Natural killer cell treated with Interleukin-12 subunit alpha and Interleukin-12 subunit beta and Interleukin-15 and Interleukin-18, amount 100 ng/mL, for 72 hours (primary cell): ENCODE results near the gene LGSN. TPM values are rescaled to one million over a fixed set of nuclear protein-coding genes. Genes with fewer than 3 reads are reported as not detected.
"Not testable (repeated sequence)": the region's sequence is repeated elsewhere in the genome, so short reads cannot be mapped to it uniquely, and the experiment has no call there.

Source experiments
- ATAC-seq, 2 donors: fragments of 150-1000 bp; cut with Tn5 transposase in 1 of 2; sonication (Bioruptor Pico), chemical (Tn5 transposase) in 1 of 2; 2 replicates each; pipeline ENCODE4 v1.10.0; 2021
- DNase-seq: peaks from one replicate; pipeline ENCODE4 v3.0.0; 2022; ENCODE audit warnings: low spot score
- H3K27ac Mint-ChIP-seq, 2 donors: 1 replicate in 1 of 2; 2 replicates in 1 of 2; pipeline ENCODE4 v1.8.0; 2022; ENCODE audit warnings: mixed read lengths in 2 of 2, mild to moderate bottlenecking in 1 of 2, moderate library complexity in 1 of 2
- H3K27me3 Mint-ChIP-seq, 2 donors: 1 replicate in 1 of 2; 2 replicates in 1 of 2; pipeline ENCODE4 v1.8.0; 2022; ENCODE audit warnings: mixed read lengths in 2 of 2
- H3K36me3 Mint-ChIP-seq: one replicate; pipeline ENCODE4 v1.8.0; 2022; ENCODE audit warnings: mixed read lengths
- H3K4me1 Mint-ChIP-seq, 2 donors: 1 replicate in 1 of 2; 2 replicates in 1 of 2; pipeline ENCODE4 v1.8.0; 2022; ENCODE audit warnings: low read depth in 2 of 2, mixed read lengths in 2 of 2, mild to moderate bottlenecking in 1 of 2
- H3K4me3 Mint-ChIP-seq: one replicate; pipeline ENCODE4 v1.8.0; 2022; ENCODE audit warnings: mixed read lengths
- H3K9me3 Mint-ChIP-seq: 2 replicates; pipeline ENCODE4 v1.8.0; 2022; ENCODE audit warnings: mixed read lengths
- total RNA-seq, 2 donors: library from RNA; stranded (reverse); gene quantifications; one replicate each; pipeline ENCODE4 v1.2.3, GENCODE V29; 2022

Gene LGSN
- total RNA-seq, 2 donors from 2014 or later, result not detected

DNA sequence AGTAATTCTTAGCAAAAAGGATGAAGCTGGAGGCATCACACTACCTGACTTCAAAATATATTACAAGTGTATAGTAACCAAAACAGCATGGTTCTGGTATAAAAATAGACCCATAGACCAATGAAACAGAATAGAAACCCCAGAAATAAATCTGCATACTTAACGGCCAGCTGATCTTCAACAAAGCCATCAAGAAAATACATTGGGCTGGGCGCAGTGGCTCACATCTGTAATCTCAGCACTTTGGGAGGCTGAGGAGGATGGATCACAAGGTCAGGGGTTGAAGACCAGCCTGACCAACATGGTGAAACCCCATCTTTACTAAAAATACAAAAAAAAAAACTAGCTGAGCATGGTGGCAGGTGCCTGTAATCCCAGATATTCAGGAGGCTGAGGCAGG, 14.9 kb upstream of the LGSN start:
- not testable (repeated sequence) for H3K4me1 Mint-ChIP-seq

GRCh38 chr6:63333440-63333839, 13.7 kb upstream of the LGSN start:
- H3K27ac Mint-ChIP-seq, result no peak overlapping the region
- peaks cover 10% of the 10 kb centered on the region for H3K9me3 Mint-ChIP-seq
- DNase-seq, result no peak
- no peak for ATAC-seq
- no peak overlapping the region for H3K4me3 Mint-ChIP-seq
- no peaks in the 10 kb centered on the region for H3K36me3 Mint-ChIP-seq
- H3K4me1 Mint-ChIP-seq, result no peaks in the 10 kb centered on the region
- H3K27me3 Mint-ChIP-seq, result no peaks in the 10 kb centered on the region

More for the DNA sequence above, 14.9 kb upstream of the LGSN start:
- H3K27me3 Mint-ChIP-seq, H3K4me3 Mint-ChIP-seq, H3K27ac Mint-ChIP-seq, H3K36me3 Mint-ChIP-seq, DNase-seq, ATAC-seq: not testable (repeated sequence)
- peaks cover 14% of the 10 kb centered on the region for H3K9me3 Mint-ChIP-seq

- not testable (repeated sequence) for H3K36me3 Mint-ChIP-seq, H3K4me3 Mint-ChIP-seq, H3K9me3 Mint-ChIP-seq, DNase-seq, ATAC-seq, H3K27me3 Mint-ChIP-seq, H3K27ac Mint-ChIP-seq, H3K4me1 Mint-ChIP-seq
These were observed 6.8 kb upstream of the LGSN start for GRCh38 chr6:63326630-63327029.

- ATAC-seq, result no peak
- H3K27me3 Mint-ChIP-seq, result no peaks in the 10 kb centered on the region
- no peak overlapping the region for H3K27ac Mint-ChIP-seq
- no peak for DNase-seq
- H3K36me3 Mint-ChIP-seq, result no peaks in the 10 kb centered on the region
- H3K4me3 Mint-ChIP-seq, result no peak overlapping the region
- peaks cover 3% of the 10 kb centered on the region for H3K9me3 Mint-ChIP-seq
- H3K4me1 Mint-ChIP-seq, result no peaks in the 10 kb centered on the region
These were observed 3.2 kb upstream of the LGSN start for GRCh38 chr6:63322981-63323380.

DNA sequence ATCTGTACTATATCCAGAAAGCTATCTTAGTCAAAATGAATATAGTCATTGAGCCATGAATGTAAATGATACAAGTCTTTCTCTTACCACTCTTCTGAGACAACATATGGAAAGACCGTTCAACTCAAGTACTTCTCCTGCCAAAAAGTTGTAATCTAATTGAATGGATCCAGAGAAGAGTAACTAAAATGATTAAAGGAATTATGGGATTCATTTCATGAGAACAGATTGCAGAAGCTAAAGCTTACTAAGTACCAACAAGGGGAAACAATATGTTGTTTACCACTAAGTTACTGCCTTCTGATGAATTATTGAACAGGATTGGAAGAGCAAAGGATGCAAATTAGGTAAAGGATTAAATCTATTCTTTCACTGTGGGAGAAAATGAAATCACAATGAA, 2.0 kb upstream of the LGSN start:
- DNase-seq (no peak), ATAC-seq (no peak)
- H3K36me3 Mint-ChIP-seq, result no peaks in the 10 kb centered on the region
- no peak overlapping the region for H3K4me3 Mint-ChIP-seq
- H3K9me3 Mint-ChIP-seq, result no peaks in the 10 kb centered on the region
- H3K27ac Mint-ChIP-seq, result no peak overlapping the region
- no peaks in the 10 kb centered on the region for H3K27me3 Mint-ChIP-seq
- no peaks in the 10 kb centered on the region for H3K4me1 Mint-ChIP-seq

DNA sequence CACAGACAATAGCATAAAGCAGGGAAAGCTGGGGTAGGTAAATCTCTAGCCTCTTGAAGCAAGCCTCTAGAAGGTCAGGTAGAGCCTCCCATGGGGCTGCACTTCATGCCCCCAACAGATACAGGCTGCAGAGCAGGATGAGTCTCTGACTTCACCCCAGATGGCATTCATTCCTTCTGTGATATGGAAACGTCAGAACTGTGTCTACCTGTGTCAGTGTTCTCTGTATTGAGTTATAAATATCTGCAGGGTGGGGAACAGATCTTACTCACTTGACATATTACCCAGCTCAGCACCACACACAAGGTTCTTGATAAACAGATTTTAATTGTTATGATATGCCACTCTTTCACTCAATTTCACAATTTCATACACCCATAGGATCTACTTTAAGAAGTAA, 2.1 kb downstream of the LGSN start:
- no peaks in the 10 kb centered on the region for H3K27me3 Mint-ChIP-seq
- H3K27ac Mint-ChIP-seq, result no peak overlapping the region
- peaks cover 5% of the 10 kb centered on the region for H3K9me3 Mint-ChIP-seq
- no peak for DNase-seq
- H3K4me3 Mint-ChIP-seq, result no peak overlapping the region
- ATAC-seq, result no peak
- H3K4me1 Mint-ChIP-seq, result no peaks in the 10 kb centered on the region
- H3K36me3 Mint-ChIP-seq, result no peaks in the 10 kb centered on the region

DNA sequence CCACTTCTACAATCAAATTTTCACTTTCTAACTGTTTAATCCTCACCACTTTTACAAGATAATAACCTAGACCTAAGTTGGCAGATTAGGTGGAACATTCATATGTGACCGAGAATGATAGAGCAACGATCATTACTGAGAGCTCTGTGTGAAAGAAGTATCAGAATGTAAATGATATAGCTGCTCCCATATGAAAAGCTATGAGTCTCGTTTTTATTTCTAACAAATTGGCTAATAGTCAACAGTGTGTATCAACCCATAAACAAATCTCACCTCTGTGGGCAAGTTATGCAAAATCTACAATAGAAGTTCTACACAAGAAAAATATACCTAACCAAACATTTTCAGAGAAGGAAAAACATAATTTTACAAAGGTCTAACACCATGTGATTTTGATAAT, 3.7 kb downstream of the LGSN start:
- DNase-seq, result no peak
- no peak for ATAC-seq
- Mint-ChIP-seq H3K27me3 (no peaks in the 10 kb centered on the region), H3K4me3 (no peak overlapping the region), H3K36me3 (no peaks in the 10 kb centered on the region), H3K4me1 (no peaks in the 10 kb centered on the region), H3K27ac (no peak overlapping the region), H3K9me3 (peaks cover 6% of the 10 kb centered on the region)

DNA sequence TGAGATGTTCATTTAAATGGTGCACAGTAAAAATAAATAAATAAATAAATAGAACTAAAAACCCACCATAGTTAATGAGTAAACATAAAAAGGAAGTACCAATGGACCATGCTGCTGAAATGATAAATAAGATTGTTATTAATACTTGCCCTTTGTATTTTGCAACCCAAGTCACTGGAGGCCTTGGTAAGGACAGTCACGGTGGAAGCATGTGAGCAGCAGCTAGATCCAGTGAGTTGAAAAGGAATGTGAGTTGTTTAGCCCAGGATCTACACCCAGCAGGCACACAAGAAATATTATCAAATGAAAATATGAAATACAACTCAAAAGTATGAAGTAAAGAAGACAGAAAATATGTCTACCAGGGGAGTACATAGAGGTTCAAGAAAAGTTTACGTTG, 6.7 kb downstream of the LGSN start:
- Mint-ChIP-seq H3K27me3 (no peaks in the 10 kb centered on the region), H3K4me3 (no peak overlapping the region), H3K4me1 (no peaks in the 10 kb centered on the region), H3K36me3 (no peaks in the 10 kb centered on the region), H3K9me3 (peaks cover 9% of the 10 kb centered on the region), H3K27ac (no peak overlapping the region)
- DNase-seq, result no peak
- ATAC-seq, result no peak

GRCh38 chr6:63307581-63308246, 12.1 kb downstream of the LGSN start:
- H3K4me1 Mint-ChIP-seq, result no peaks in the 10 kb centered on the region
- peaks cover 4% of the 10 kb centered on the region for H3K9me3 Mint-ChIP-seq
- no peaks in the 10 kb centered on the region for H3K36me3 Mint-ChIP-seq
- H3K4me3 Mint-ChIP-seq, result no peak overlapping the region
- ATAC-seq, result peak in 1 of 2 donors; percentile 6
- no peak overlapping the region for H3K27ac Mint-ChIP-seq
- DNase-seq, result no peak
- no peaks in the 10 kb centered on the region for H3K27me3 Mint-ChIP-seq

- no peak overlapping the region for H3K4me3 Mint-ChIP-seq
These were observed 13.4 kb downstream of the LGSN start for GRCh38 chr6:63306420-63306819.

DNA sequence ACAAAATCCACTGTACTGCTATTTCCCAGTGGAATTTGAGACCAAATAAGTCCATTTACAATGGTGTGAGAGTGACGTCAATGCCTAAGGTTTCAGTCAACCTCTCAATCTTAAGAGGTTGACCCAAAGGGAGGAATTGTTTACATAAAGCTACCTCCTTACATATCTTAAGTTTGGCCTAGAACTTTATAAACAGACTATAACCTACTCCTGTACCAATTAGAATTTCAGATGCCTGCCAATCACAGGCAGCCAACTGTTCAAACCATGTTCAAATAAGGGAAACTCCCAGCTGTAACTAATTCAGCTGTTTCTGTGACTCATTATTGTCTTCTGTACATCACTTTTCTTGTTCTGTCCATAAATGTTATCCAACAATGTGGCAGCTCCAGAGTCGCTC, 14.5 kb downstream of the LGSN start:
- H3K27me3 Mint-ChIP-seq, result no peaks in the 10 kb centered on the region
- no peak for DNase-seq
- H3K36me3 Mint-ChIP-seq, result no peaks in the 10 kb centered on the region
- ATAC-seq, result no peak
- H3K27ac Mint-ChIP-seq, result no peak overlapping the region
- no peaks in the 10 kb centered on the region for H3K9me3 Mint-ChIP-seq
- H3K4me1 Mint-ChIP-seq, result no peaks in the 10 kb centered on the region
- no peak overlapping the region for H3K4me3 Mint-ChIP-seq

More at GRCh38 chr6:63306420-63306819, 13.4 kb downstream of the LGSN start:
- H3K4me1 Mint-ChIP-seq, result no peaks in the 10 kb centered on the region
- H3K27ac Mint-ChIP-seq, result no peak overlapping the region
- H3K9me3 Mint-ChIP-seq, result peaks cover 4% of the 10 kb centered on the region
- no peaks in the 10 kb centered on the region for H3K36me3 Mint-ChIP-seq
- DNase-seq (no peak), ATAC-seq (no peak)
- H3K27me3 Mint-ChIP-seq, result no peaks in the 10 kb centered on the region

DNA sequence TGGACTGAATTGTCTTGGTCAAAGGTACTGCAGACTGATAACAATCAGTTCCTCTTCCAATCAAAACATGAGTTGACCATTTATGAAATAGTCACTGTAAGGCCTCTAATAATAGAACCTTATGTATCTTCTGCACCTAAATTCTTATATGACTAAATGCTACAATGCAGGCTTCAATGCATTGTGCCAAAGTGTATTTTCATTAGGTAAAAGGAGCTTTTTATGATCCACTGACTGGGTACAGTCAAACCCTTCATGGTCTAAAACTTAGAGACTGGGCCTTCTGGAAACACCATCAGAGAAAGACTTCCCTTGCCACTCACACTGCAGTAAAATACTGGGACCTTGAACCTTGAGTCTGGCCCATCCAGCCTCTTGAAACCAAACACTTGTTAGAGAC, 16.3 kb downstream of the LGSN start:
- Mint-ChIP-seq H3K9me3 (no peaks in the 10 kb centered on the region), H3K27me3 (no peaks in the 10 kb centered on the region), H3K27ac (no peak overlapping the region), H3K36me3 (no peaks in the 10 kb centered on the region), H3K4me1 (no peaks in the 10 kb centered on the region), H3K4me3 (no peak overlapping the region)
- DNase-seq, result no peak
- no peak for ATAC-seq

GRCh38 chr6:63299667-63300066, 20.1 kb downstream of the LGSN start:
- DNase-seq, result no peak
- Mint-ChIP-seq H3K4me3 (no peak overlapping the region), H3K4me1 (no peaks in the 10 kb centered on the region), H3K27ac (no peak overlapping the region), H3K27me3 (no peaks in the 10 kb centered on the region), H3K36me3 (no peaks in the 10 kb centered on the region), H3K9me3 (no peaks in the 10 kb centered on the region)
- ATAC-seq, result no peak

GRCh38 chr6:63295553-63296194, 24.1 kb downstream of the LGSN start:
- no peak overlapping the region for H3K4me3 Mint-ChIP-seq
- H3K9me3 Mint-ChIP-seq, result no peaks in the 10 kb centered on the region

More at GRCh38 chr6:63295553-63296194, 24.1 kb downstream of the LGSN start:
- Mint-ChIP-seq H3K36me3 (no peaks in the 10 kb centered on the region), H3K4me1 (no peaks in the 10 kb centered on the region), H3K27me3 (no peaks in the 10 kb centered on the region), H3K27ac (no peak overlapping the region)
- DNase-seq (no peak), ATAC-seq (no peak)
